ENCODE results near the gene RHOF. TPM values are rescaled to one million over a fixed set of nuclear protein-coding genes. Genes with fewer than 3 reads are reported as not detected.
"Not testable (repeated sequence)": the region's sequence is repeated elsewhere in the genome, so short reads cannot be mapped to it uniquely, and the experiment has no call there.

Gene RHOF
- total RNA-seq, 8 experiments from 2014 or later, result 2.8 to 13.7 (median 6.8) TPM

GRCh38 chr12:121750507-121750955, 43.0 kb downstream of the RHOF start:
- no peak overlapping the region for H3K4me3 ChIP-seq
- no peak overlapping the region for H3K27ac ChIP-seq
- no CpG with 5 or more reads among the region's 1 CpG for WGBS, 10 experiments
- peaks cover 7 to 10% of the 10 kb centered on the region in 2 donors for H3K4me1 ChIP-seq (replicated peaks in 1 of 2)
- ATAC-seq (replicated peaks in 6 of 8), result no peak
- in situ Hi-C loops (cut with MboI; ENCODE audit: low pct_unique_long_range_greater_than_20kb in 2 of 9, low sequenced_read_pairs in 9 of 9, unreplicated experiment in 9 of 9), result no loop called here

- in situ Hi-C loops (cut with MboI; ENCODE audit: low pct_unique_long_range_greater_than_20kb in 2 of 9, low sequenced_read_pairs in 9 of 9, unreplicated experiment in 9 of 9), result no loop called here
- peak overlapping the region; percentile 6 to 53 for H3K27ac ChIP-seq
- 60 to 92% (median 76%) methylated on average over 1 to 9 of the region's 10 CpGs; no CpG with 5 or more reads in 4 of the 10 experiments for WGBS, 10 experiments
- no peak overlapping the region for H3K4me3 ChIP-seq
- no peak for ATAC-seq (replicated peaks in 6 of 8)
- H3K4me1 ChIP-seq (replicated peaks in 1 of 2), result peaks cover 7 to 10% of the 10 kb centered on the region in 2 donors
These were observed 44.2 kb downstream of the RHOF start for GRCh38 chr12:121749267-121749666.

- peak; percentile 30 to 99 (median 98) for ATAC-seq (replicated peaks in 6 of 8)
- peaks cover 7 to 10% of the 10 kb centered on the region in 2 donors for H3K4me1 ChIP-seq (replicated peaks in 1 of 2)
- in situ Hi-C loops (cut with MboI; ENCODE audit: low pct_unique_long_range_greater_than_20kb in 2 of 9, low sequenced_read_pairs in 9 of 9, unreplicated experiment in 9 of 9), result no loop called here
- peak overlapping the region; percentile 72 to 73 for H3K27ac ChIP-seq
- WGBS, 10 experiments, result 20 to 67% (median 43%) methylated on average over 1 to 13 of the region's 17 CpGs; no CpG with 5 or more reads in 1 of the 10 experiments
- no peak overlapping the region for H3K4me3 ChIP-seq
These were observed 44.8 kb downstream of the RHOF start for GRCh38 chr12:121748571-121749265.

- peak in 1 of 8 experiments; percentile 1 for ATAC-seq (replicated peaks in 6 of 8)
- peak overlapping the region; percentile 72 to 73 for H3K27ac ChIP-seq
- in situ Hi-C loops (cut with MboI; ENCODE audit: low pct_unique_long_range_greater_than_20kb in 2 of 9, low sequenced_read_pairs in 9 of 9, unreplicated experiment in 9 of 9), result no loop called here
- no peak overlapping the region for H3K4me3 ChIP-seq
- no CpG with 5 or more reads among the region's 13 CpGs for WGBS, 10 experiments
- peaks cover 7 to 10% of the 10 kb centered on the region in 2 donors for H3K4me1 ChIP-seq (replicated peaks in 1 of 2)
These were observed 45.3 kb downstream of the RHOF start for GRCh38 chr12:121748218-121748570.

GRCh38 chr12:121745545-121745944, 47.9 kb downstream of the RHOF start:
- in situ Hi-C loops (cut with MboI; ENCODE audit: low pct_unique_long_range_greater_than_20kb in 2 of 9, low sequenced_read_pairs in 9 of 9, unreplicated experiment in 9 of 9), result not testable (repeated sequence)

GRCh38 chr12:121741743-121742142, 51.7 kb downstream of the RHOF start:
- Histone ChIP-seq H3K27ac (no peak overlapping the region), H3K4me1 (replicated peaks in 1 of 2) (no peaks in the 10 kb centered on the region), H3K4me3 (no peak overlapping the region)
- 83 to 100% (median 96%) methylated on average over 1 to 2 of the region's 6 CpGs; no CpG with 5 or more reads in 2 of the 10 experiments for whole genome bisulfite sequencing, 10 experiments
- in situ Hi-C loops (cut with MboI; ENCODE audit: low pct_unique_long_range_greater_than_20kb in 2 of 9, low sequenced_read_pairs in 9 of 9, unreplicated experiment in 9 of 9), result no loop called here
- ATAC-seq (replicated peaks in 6 of 8), result no peak

More at GRCh38 chr12:121745545-121745944, 47.9 kb downstream of the RHOF start:
- 89 to 100% (median 100%) methylated on average over 1 to 4 of the region's 5 CpGs; no CpG with 5 or more reads in 4 of the 10 experiments for WGBS, 10 experiments
- not testable (repeated sequence) for H3K27ac ChIP-seq; H3K4me3 ChIP-seq; H3K4me1 ChIP-seq (replicated peaks in 1 of 2); ATAC-seq (replicated peaks in 6 of 8)

GRCh38 chr12:121740847-121741246, 52.6 kb downstream of the RHOF start:
- no peak overlapping the region for H3K4me3 ChIP-seq
- 48 to 100% (median 88%) methylated on average over 2 to 4 of the region's 4 CpGs; no CpG with 5 or more reads in 1 of the 10 experiments for WGBS, 10 experiments
- ATAC-seq (replicated peaks in 6 of 8), result no peak
- H3K4me1 ChIP-seq (replicated peaks in 1 of 2), result no peaks in the 10 kb centered on the region
- H3K27ac ChIP-seq, result no peak overlapping the region
- in situ Hi-C loops (cut with MboI; ENCODE audit: low pct_unique_long_range_greater_than_20kb in 2 of 9, low sequenced_read_pairs in 9 of 9, unreplicated experiment in 9 of 9), result no loop called here

GRCh38 chr12:121738340-121738858, 55.1 kb downstream of the RHOF start:
- Histone ChIP-seq H3K4me1 (replicated peaks in 1 of 2) (no peaks in the 10 kb centered on the region), H3K27ac (no peak overlapping the region), H3K4me3 (no peak overlapping the region)
- 72 to 94% (median 87%) methylated on average over 2 to 4 of the region's 9 CpGs; no CpG with 5 or more reads in 6 of the 10 experiments for WGBS, 10 experiments
- in situ Hi-C loops (cut with MboI; ENCODE audit: low pct_unique_long_range_greater_than_20kb in 2 of 9, low sequenced_read_pairs in 9 of 9, unreplicated experiment in 9 of 9), result no loop called here
- ATAC-seq (replicated peaks in 6 of 8), result no peak

GRCh38 chr12:121733849-121734248, 59.6 kb downstream of the RHOF start:
- WGBS, 10 experiments, result 76 to 100% (median 92%) methylated on average over 1 to 7 of the region's 8 CpGs; no CpG with 5 or more reads in 2 of the 10 experiments
- Histone ChIP-seq H3K4me1 (replicated peaks in 1 of 2) (no peaks in the 10 kb centered on the region), H3K27ac (no peak overlapping the region), H3K4me3 (no peak overlapping the region)
- ATAC-seq (replicated peaks in 6 of 8), result no peak
- in situ Hi-C loops (cut with MboI; ENCODE audit: low pct_unique_long_range_greater_than_20kb in 2 of 9, low sequenced_read_pairs in 9 of 9, unreplicated experiment in 9 of 9), result no loop called here

- no peak for ATAC-seq (replicated peaks in 6 of 8)
- in situ Hi-C loops (cut with MboI; ENCODE audit: low pct_unique_long_range_greater_than_20kb in 2 of 9, low sequenced_read_pairs in 9 of 9, unreplicated experiment in 9 of 9), result no loop called here
- WGBS, 10 experiments, result 83 to 100% (median 96%) methylated on average over 1 to 7 of the region's 7 CpGs
These were observed 62.0 kb downstream of the RHOF start for GRCh38 chr12:121731473-121731872.

GRCh38 chr12:121729021-121729420, 64.5 kb downstream of the RHOF start:
- no peak overlapping the region for H3K27ac ChIP-seq
- 80 to 100% (median 90%) methylated on average over 1 to 3 of the region's 6 CpGs; no CpG with 5 or more reads in 4 of the 10 experiments for WGBS, 10 experiments
- no peaks in the 10 kb centered on the region for H3K4me1 ChIP-seq (replicated peaks in 1 of 2)
- in situ Hi-C loops (cut with MboI; ENCODE audit: low pct_unique_long_range_greater_than_20kb in 2 of 9, low sequenced_read_pairs in 9 of 9, unreplicated experiment in 9 of 9), result no loop called here
- H3K4me3 ChIP-seq, result no peak overlapping the region
- ATAC-seq (replicated peaks in 6 of 8), result no peak

More at GRCh38 chr12:121731473-121731872, 62.0 kb downstream of the RHOF start:
- H3K4me3 ChIP-seq, result no peak overlapping the region
- H3K27ac ChIP-seq, result no peak overlapping the region
- no peaks in the 10 kb centered on the region for H3K4me1 ChIP-seq (replicated peaks in 1 of 2)

All from motor neuron (in vitro differentiated cells).